Ovary (tissue), 3 donors: ENCODE measurements around the gene TFDP2.

Source experiments
- CTCF ChIP-seq, 3 donors: fragments of 450-650 bp in 2 of 3; fragments of 200-600 bp in 1 of 3; IDR thresholded peaks; one replicate each; pipeline versions ENCODE4 v1.5.1 to v1.8.0; 2016 to 2022; ENCODE audit warnings: antibody characterized with exemption in 3 of 3, mild to moderate bottlenecking in 1 of 3
- EP300 ChIP-seq: sonication (generic); formaldehyde crosslinking; IDR thresholded peaks from one replicate; pipeline ENCODE4 v1.6.1; 2017; ENCODE audit warnings: antibody characterized with exemption
- POLR2A ChIP-seq: fragments of 450-650 bp; IDR thresholded peaks from one replicate; pipeline ENCODE4 v1.6.1; 2017; ENCODE audit warnings: antibody characterized with exemption, mild to moderate bottlenecking, moderate library complexity
- donor health status: DM: no; HTN: no; CAD: no.

- TF ChIP-seq CTCF (IDR thresholded peaks at IDR 0.05) (no peak), POLR2A (no peak), EP300 (no peak)
Observed at GRCh38 chr3:141994856-141995255, 154.5 kb downstream of the TFDP2 start.
